ENCODE results near the gene HSP90AB1. TPM values are rescaled to one million over a fixed set of nuclear protein-coding genes. Genes with fewer than 3 reads are reported as not detected.

HSP90AB1 gene
- total RNA-seq, 2 donors from 2014 or later: 414 to 463 TPM

- DNase-seq (ENCODE audit: low spot score): peak; percentile 84
- intact Hi-C loops (cut with DNase I): no loop called here
Observed at GRCh38 chr6:44297063-44298038, 50.5 kb downstream of the HSP90AB1 start.

GRCh38 chr6:44298055-44298803 is 51.3 kb downstream of the HSP90AB1 start:
- DNase-seq (ENCODE audit: low spot score): peak; percentile 57
- intact Hi-C loops (cut with DNase I): no loop called here

GRCh38 chr6:44298864-44299263 is 52.0 kb downstream of the HSP90AB1 start:
- intact Hi-C loops (cut with DNase I): no loop called here
- DNase-seq (ENCODE audit: low spot score): peak; percentile 57

GRCh38 chr6:44300292-44300823 is 53.5 kb downstream of the HSP90AB1 start:
- intact Hi-C loops (cut with DNase I): no loop called here
- peak; percentile 47 for DNase-seq (ENCODE audit: low spot score)

GRCh38 chr6:44301106-44301505 is 54.2 kb downstream of the HSP90AB1 start:
- DNase-seq (ENCODE audit: low spot score): peak; percentile 76

GRCh38 chr6:44301782-44302564 is 55.1 kb downstream of the HSP90AB1 start:
- DNase-seq (ENCODE audit: low spot score): peak; percentile 64
- intact Hi-C loops (cut with DNase I): no loop called here

More at GRCh38 chr6:44301106-44301505, 54.2 kb downstream of the HSP90AB1 start:
- intact Hi-C loops (cut with DNase I): no loop called here

- intact Hi-C loops (cut with DNase I): no loop called here
- peak; percentile 76 for DNase-seq (ENCODE audit: low spot score)
Observed at GRCh38 chr6:44302856-44303255, 56.0 kb downstream of the HSP90AB1 start.

Other genes starting within 250 kb of the HSP90AB1 start
- gene MRPL14, start 119.6 kb upstream of the HSP90AB1 start, total RNA-seq: 10 to 100 TPM; 26.4 to 33.5 TPM
- 10 to 100 TPM; 23.7 to 28.1 TPM for gene TMEM63B, start 119.5 kb upstream of the HSP90AB1 start, total RNA-seq
- 1 to 10 TPM in 1 of 2 donors, under 1 TPM in 1; 0.24 to 1.5 TPM for gene CAPN11, start 88.3 kb upstream of the HSP90AB1 start, total RNA-seq
- 1 to 10 TPM in 1 of 2 donors, not detected in 1; 1.5 TPM for gene MYMX, start 30.2 kb upstream of the HSP90AB1 start, total RNA-seq
- gene SLC29A1, start 23.5 kb upstream of the HSP90AB1 start, total RNA-seq: 10 to 100 TPM; 76.5 to 80.0 TPM
- gene SLC35B2, start 10.4 kb downstream of the HSP90AB1 start, total RNA-seq: 10 to 100 TPM; 23.1 to 28.9 TPM
- 1 to 10 TPM; 4.5 to 6.7 TPM for gene NFKBIE, start 18.4 kb downstream of the HSP90AB1 start, total RNA-seq
- gene TMEM151B, start 23.3 kb downstream of the HSP90AB1 start, total RNA-seq: not detected
- 1 to 10 TPM; 5.9 to 7.7 TPM for gene AARS2, start 66.2 kb downstream of the HSP90AB1 start, total RNA-seq
- gene SPATS1, start 95.5 kb downstream of the HSP90AB1 start, total RNA-seq: not detected
- 10 to 100 TPM; 19.1 to 25.1 TPM for gene CDC5L, start 140.6 kb downstream of the HSP90AB1 start, total RNA-seq